Astrocyte of the cerebellum (primary cell): ENCODE data around the gene GABRR3.

Source experiments
- DNase-seq: peaks from one replicate; pipeline ENCODE4 v3.0.0-alpha.2; 2011; ENCODE audit warnings: low read depth
- H3K4me3 ChIP-seq: 2 replicates; pipeline ENCODE4 v1.5.1; 2011; ENCODE audit warnings: mild to moderate bottlenecking, low read depth, low read length, moderate library complexity
- CTCF ChIP-seq: IDR thresholded peaks from 2 replicates; pipeline ENCODE4 v1.5.1; 2012; ENCODE audit warnings: low read length, low read depth, moderate library complexity, mild to moderate bottlenecking; ENCODE audit errors: missing control alignments
- in situ Hi-C: cut with HindIII; loops from 2 replicates; pipeline ENCODE4 v1.10.0; 2017; ENCODE audit warnings: low sequenced_read_pairs

GABRR3 gene

GRCh38 chr3:98035208-98035607 is at the start of gene GABRR3:
GABRR3 (minus strand) TSS chr3:98035315; CDS start chr3:98034987, 328 bp downstream.
- TF ChIP-seq CTCF = no peak
- DNase-seq = no peak
- in situ Hi-C loops = no loop called here
- H3K4me3 ChIP-seq = no peak within 1 kb of the TSS

GRCh38 chr3:98073486-98073885 is 38.4 kb upstream of the GABRR3 start:
- in situ Hi-C loops = no loop called here
- DNase-seq = no peak
- no peak overlapping the region for H3K4me3 ChIP-seq
- TF ChIP-seq CTCF = no peak

GRCh38 chr3:98070840-98071239 is 35.7 kb upstream of the GABRR3 start:
- no peak overlapping the region for H3K4me3 ChIP-seq
- TF ChIP-seq CTCF = no peak
- in situ Hi-C loops = no loop called here
- no peak for DNase-seq

DNA sequence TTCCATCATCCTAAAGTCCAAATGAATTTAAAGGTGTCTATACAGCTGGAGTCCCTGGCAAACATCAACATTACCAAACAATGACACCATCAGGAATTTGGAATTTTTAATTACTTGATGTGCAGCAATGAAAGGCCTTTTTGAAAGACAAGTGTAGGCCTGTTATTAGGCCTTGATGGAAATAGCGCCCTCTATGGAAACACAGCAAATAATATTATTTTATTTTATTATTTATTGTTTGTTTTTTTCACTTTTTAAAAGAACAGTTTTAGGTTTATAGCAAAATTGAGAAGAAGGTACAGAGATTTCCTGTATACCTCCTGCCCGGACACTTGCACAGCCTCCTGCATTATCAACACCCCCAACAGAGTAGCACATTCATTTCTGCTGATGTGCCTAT is 33.7 kb upstream of the GABRR3 start:
- no peak for DNase-seq
- in situ Hi-C loops = no loop called here
- no peak for TF ChIP-seq CTCF
- no peak overlapping the region for H3K4me3 ChIP-seq

GRCh38 chr3:98058244-98058960 is 23.3 kb upstream of the GABRR3 start:
- DNase-seq = no peak
- no peak for TF ChIP-seq CTCF
- H3K4me3 ChIP-seq = no peak overlapping the region
- in situ Hi-C loops = no loop called here

- no peak for TF ChIP-seq CTCF
- in situ Hi-C loops = no loop called here
- no peak overlapping the region for H3K4me3 ChIP-seq
- DNase-seq = no peak
Observed at GRCh38 chr3:98057631-98058030, 22.5 kb upstream of the GABRR3 start.

GRCh38 chr3:98056035-98056434 is 20.9 kb upstream of the GABRR3 start:
- no peak for TF ChIP-seq CTCF
- DNase-seq = no peak
- in situ Hi-C loops = no loop called here
- no peak overlapping the region for H3K4me3 ChIP-seq
